Activated CD4-positive, alpha-beta T cell treated with anti-CD3 and anti-CD28 coated beads, Interleukin-2, amount 50 U/mL, for 1 hour (primary cell): ENCODE data around the gene ATXN7L2.
A peak's percentile ranks its signal among the peaks of the same experiment; 100 is the strongest.

Experiments
- DNase-seq: peaks from one replicate; pipeline ENCODE4 v3.0.0-alpha.2; 2020

ATXN7L2 gene

DNA sequence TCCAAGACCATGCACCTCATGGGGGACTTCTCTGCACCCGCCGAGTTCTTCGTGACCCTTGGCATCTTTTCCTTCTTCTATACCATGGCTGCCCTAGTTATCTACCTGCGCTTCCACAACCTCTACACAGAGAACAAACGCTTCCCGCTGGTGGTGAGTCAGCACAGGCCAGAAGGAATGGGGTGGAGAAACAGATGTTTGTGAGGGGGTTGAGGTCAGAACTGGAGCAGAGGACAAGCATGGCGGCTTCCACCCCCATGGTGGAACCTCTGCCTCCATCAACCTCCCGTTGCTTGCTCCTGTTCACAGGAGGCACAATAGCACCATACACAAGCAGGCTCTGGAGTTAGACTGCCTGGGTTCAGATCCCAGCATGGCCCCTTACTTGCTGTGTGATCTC, 6.9 kb upstream of the ATXN7L2 start:
- DNase-seq = no peak

DNA sequence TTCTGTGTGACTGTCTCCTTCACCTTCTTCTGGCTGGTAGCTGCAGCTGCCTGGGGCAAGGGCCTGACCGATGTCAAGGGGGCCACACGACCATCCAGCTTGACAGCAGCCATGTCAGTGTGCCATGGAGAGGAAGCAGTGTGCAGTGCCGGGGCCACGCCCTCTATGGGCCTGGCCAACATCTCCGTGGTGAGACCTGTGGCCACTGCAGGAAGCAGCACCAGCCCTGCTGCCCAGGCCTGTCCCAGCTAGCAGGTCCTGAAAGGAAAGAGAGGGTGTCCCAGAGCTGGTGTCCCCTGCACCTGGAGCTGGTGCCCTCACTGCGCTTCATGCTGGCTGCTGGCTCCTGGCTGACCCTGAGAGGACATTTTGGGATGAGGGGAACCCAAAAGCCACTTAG, 5.9 kb upstream of the ATXN7L2 start:
- DNase-seq = no peak

- peak; percentile 39 for DNase-seq
Observed at GRCh38 chr1:109478806-109479205, 4.9 kb upstream of the ATXN7L2 start.

DNA sequence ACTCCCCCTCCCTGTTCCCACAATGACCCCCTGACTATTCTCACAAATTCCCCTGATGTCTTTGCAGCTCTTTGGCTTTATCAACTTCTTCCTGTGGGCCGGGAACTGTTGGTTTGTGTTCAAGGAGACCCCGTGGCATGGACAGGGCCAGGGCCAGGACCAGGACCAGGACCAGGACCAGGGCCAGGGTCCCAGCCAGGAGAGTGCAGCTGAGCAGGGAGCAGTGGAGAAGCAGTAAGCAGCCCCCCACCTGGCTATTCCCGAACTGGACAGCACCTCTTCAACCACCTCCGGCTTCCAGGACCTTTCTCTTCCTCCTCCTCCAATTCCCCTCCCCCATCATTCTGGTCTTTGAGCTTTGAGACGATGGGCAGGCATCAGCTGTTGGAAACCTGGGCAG, 4.4 kb upstream of the ATXN7L2 start:
- DNase-seq = no peak

DNA sequence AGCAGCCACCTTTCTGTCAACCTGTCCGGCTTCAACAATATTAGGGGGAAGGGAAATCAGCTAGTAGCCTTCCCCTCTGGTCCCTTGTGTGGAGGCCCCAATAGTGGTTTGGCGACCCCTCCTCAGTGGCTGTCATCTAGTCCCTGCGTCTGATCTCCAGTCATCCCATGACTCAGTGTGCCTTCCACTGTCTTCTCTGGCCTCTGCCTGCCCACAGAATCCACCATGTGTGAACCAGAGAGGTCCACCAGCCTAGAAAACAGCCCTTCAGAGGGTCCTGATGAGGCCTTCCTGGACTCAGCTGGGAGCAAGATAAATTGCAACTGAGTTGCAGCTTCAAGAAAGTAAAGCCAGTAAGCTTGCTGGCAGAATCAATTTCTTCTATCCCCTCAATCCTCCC, 3.8 kb upstream of the ATXN7L2 start:
- no peak for DNase-seq

DNA sequence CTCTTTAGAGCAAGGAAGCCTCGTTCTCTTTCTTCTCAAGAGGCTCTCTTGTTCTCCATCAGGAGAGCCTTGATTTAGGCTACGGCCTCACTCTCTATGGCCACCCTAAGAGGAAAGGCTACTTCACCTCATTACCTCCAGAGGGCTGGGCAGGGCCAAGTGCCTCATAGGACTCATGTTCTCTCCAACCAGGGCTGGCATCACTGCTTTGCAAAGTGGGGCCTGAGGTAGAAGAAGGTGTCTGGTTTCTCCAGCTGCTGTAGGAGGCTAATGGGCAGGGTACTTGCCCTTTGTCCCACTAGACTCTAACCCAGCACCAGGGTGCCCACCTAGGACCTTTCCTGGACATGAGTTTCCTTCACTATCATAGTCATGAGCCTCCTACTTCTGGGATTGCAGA, 2.1 kb upstream of the ATXN7L2 start:
- DNase-seq = no peak

DNA sequence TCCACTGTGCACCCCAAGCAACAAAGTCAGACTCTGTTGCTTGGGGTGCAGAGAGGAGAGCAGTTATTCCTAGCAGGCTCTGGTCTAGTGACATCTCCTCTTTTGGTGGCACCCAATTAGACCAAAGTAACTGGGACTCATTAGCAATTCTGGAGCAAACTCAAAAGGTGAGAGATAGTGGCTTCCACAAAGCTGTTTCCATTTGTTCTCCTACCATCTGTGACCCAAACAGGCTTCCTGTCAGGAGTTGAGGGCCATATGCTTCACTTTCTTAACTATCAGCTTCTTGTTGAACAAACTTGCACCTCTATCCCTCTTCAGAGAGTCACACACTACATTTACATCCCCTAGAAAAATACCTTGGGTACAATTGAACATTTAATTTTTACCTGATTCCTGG, 1.5 kb upstream of the ATXN7L2 start:
- DNase-seq = no peak

DNA sequence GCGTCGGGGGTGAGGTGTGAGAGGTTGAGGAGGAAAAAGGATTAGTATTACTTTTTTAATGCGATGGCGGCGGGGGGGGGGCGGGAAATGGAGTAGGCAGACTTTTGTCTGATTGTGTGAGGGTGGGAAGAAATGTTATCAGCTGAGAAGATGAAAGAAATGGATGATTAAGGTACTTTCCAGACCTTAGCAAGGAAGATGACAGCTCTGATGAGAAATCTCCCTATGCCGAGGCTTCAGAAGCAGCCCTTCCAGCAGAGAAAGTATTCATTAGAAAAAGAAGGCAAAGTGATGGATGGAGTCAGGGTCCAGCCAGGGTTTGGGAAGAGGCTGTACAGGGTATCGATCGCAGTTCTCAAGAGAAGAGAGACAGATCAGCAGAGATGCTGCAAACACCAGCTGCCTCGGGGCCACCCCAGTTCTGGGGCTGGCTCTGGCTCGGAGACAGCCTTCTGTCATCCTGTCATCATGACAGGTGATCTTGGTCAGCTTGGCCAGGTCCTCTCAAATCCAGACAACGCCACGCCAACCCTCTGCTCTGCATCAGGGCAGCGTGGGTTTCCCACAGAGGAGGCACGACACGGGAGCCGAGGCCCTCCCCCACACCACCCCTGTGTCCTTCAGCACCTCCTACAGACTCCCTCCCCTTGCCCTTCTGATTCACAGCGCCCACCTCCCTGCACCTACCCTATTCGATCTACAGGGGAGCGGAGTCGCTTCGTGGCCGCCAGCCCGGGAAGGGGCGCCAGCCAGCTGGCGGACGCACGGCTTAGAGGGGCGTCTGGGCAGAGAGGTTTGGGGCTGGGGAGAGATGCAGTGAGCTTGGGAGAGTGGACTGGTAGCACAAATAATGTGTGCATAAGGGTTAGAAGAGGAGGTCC, 674 bp upstream of the ATXN7L2 start:
- peak; percentile 29 for DNase-seq

GRCh38 chr1:109484519-109484975, 842 bp downstream of the ATXN7L2 start:
- no peak for DNase-seq

- DNase-seq = no peak
Observed at GRCh38 chr1:109485001-109485400, 1.3 kb downstream of the ATXN7L2 start.

GRCh38 chr1:109487261-109487660, 3.6 kb downstream of the ATXN7L2 start:
- no peak for DNase-seq

- no peak for DNase-seq
Observed at GRCh38 chr1:109488201-109488600, 4.5 kb downstream of the ATXN7L2 start.

DNA sequence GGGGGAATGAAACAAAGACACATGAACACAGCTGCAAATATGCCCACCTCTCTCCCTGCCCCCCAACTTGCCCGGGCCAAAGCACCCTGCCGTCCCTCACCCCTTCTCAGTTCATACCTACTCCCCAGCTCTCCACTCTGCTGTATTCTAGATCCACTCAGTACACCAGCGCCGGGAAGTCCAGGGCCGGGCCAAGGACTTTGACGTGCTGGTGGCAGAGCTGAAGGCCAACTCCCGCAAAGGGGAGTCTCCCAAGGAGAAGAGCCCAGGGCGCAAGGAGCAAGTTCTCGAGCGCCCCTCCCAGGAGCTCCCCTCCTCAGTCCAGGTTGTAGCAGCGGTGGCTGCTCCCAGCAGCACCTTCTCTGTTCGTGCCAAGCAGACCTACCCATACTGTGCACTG, 5.0 kb downstream of the ATXN7L2 start:
- DNase-seq = no peak

- DNase-seq = peak; percentile 76
Observed at GRCh38 chr1:109490029-109490933, 6.6 kb downstream of the ATXN7L2 start.

DNA sequence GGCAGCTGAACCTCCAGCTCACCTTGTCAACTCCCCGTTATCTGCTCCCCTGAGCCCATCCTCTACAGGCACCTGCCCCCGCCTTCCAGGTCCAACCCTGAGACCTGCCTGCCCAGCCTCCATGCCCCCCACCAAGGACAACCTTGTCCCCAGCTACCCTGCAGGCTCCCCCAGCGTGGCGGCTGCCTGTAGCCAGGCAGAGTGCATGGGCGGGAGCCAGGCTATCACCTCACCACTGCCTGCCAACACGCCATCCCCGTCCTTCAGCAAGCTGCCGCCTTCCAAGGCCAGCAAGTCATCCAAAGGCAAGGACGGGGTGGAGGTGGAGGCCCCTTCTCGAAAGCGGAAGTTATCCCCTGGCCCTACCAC, 7.2 kb downstream of the ATXN7L2 start:
- DNase-seq = no peak

DNA sequence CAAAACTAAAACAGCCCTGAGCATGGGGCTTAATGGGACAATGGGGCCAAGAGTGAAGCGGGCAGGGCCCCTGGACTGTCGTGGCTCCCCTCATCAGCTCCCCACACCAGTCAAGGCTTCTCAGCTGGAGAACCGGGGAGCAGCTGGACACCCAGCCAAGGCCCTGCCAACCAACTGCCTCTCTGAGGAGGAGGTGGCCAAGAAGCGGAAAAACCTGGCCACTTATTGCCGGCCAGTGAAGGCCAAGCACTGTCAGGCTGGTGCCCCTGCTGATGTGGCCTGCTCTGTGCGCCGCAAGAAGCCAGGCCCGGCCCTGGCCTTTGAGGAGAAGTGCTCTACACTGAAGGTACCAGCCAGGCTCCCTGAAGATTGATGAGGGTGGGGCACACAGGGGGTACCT, 7.7 kb downstream of the ATXN7L2 start:
- DNase-seq = no peak

GRCh38 chr1:109492779-109493178, 9.1 kb downstream of the ATXN7L2 start:
- no peak for DNase-seq

GRCh38 chr1:109493227-109493626, 9.5 kb downstream of the ATXN7L2 start:
- DNase-seq = no peak

GRCh38 chr1:109493805-109494539, 10.3 kb downstream of the ATXN7L2 start, which contains the start of gene CYB561D1:
CYB561D1 (plus strand) TSS chr1:109494094; CDS start chr1:109494140, 46 bp downstream.
- DNase-seq = peak; percentile 87

- DNase-seq = no peak
Observed at GRCh38 chr1:109495738-109496137, 12.0 kb downstream of the ATXN7L2 start.

DNA sequence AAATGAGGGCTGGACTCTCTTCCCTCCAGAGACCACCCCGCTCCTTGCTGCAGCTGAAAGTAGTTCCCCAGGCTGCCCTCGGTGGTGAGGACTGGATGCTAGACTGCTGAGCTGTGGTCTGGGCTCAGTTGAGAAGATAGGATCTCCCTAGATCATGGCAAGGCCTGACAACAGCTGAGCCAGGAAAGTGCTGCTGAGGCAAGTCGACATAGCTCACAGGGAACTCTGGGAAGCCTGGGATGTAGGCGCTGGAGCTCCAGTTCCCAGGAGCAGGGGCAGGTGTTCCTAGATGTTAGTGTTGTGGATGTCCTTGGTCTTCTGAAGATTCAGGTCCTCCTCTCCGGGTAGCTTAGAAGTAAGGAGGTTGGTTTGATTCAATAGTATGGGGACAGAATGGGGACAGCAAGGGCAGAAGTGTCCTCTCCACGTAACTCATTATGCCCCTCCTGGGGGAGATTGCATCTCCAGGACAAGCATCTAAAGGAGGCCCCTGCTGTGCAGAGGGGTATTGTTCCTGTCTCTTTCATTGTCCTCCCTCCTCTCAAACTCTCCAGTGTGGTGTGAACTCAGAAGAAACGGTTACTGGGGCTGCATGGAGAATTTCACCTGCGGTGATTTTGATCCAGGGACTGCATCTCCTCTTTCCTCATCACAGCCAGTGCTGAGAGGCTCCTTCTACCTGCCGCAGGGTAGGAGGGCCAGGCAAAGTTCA, 13.9 kb downstream of the ATXN7L2 start:
- no peak for DNase-seq

GRCh38 chr1:109498161-109498801, 14.6 kb downstream of the ATXN7L2 start:
- DNase-seq = peak; percentile 30
